SK-N-SH treated with all-trans-retinoic acid at 6 μM for 48 hours (cell line): ENCODE results near the gene ZNF559.

Source experiments
- PPARA ChIP-seq: fragments of 250-450 bp; sonication (Bioruptor Pico); IDR thresholded peaks from 2 replicates; pipeline ENCODE4 v1.5.0; 2020; ENCODE audit warnings: mild to moderate bottlenecking, borderline replicate concordance
- TF ChIP-seq, protein P1 (sequence below): fragments of 250-450 bp; sonication (Bioruptor Pico); IDR thresholded peaks from 2 replicates; pipeline ENCODE4 v1.8.0; 2021; ENCODE audit warnings: low read depth, mild to moderate bottlenecking, moderate library complexity, borderline replicate concordance

Gene ZNF559

GRCh38 chr19:9381361-9381785, 57.4 kb downstream of the ZNF559 start (continued):
- TF ChIP-seq, protein P1, sequence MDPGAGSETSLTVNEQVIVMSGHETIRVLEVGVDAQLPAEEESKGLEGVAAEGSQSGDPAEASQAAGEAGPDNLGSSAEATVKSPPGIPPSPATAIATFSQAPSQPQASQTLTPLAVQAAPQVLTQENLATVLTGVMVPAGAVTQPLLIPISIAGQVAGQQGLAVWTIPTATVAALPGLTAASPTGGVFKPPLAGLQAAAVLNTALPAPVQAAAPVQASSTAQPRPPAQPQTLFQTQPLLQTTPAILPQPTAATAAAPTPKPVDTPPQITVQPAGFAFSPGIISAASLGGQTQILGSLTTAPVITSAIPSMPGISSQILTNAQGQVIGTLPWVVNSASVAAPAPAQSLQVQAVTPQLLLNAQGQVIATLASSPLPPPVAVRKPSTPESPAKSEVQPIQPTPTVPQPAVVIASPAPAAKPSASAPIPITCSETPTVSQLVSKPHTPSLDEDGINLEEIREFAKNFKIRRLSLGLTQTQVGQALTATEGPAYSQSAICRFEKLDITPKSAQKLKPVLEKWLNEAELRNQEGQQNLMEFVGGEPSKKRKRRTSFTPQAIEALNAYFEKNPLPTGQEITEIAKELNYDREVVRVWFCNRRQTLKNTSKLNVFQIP (CRISPR knock-in tag) = no peak
- TF ChIP-seq PPARA (CRISPR knock-in tag) = no peak
